CD14-positive monocyte (primary cell): ENCODE measurements around the gene LRRC4. TPM values are rescaled to one million over a fixed set of nuclear protein-coding genes. Genes with fewer than 3 reads are reported as not detected.

Experiments
- DNase-seq, 3 donors: peaks; one replicate each; pipeline ENCODE4 v3.0.0-alpha.2; 2011 to 2022
- H2AFZ ChIP-seq: 2 replicates; pipeline ENCODE4 v1.6.0; 2012; ENCODE audit warnings: mild to moderate bottlenecking, low read depth, low read length, inconsistent platforms; ENCODE audit not compliant: insufficient read depth, poor library complexity, severe bottlenecking
- H3K27ac ChIP-seq, 2 donors: 1 replicate in 1 of 2; 2 replicates in 1 of 2; pipeline ENCODE4 v1.5.1; 2012 to 2013; ENCODE audit warnings: low read length in 2 of 2, control low read depth in 1 of 2, inconsistent platforms in 1 of 2, low read depth in 1 of 2, mild to moderate bottlenecking in 1 of 2
- H3K27me3 ChIP-seq, 2 donors: one replicate each; pipeline versions ENCODE4 v1.6.0 to v1.6.1; 2011 to 2013; ENCODE audit warnings: low read length in 2 of 2; ENCODE audit not compliant: control insufficient read depth in 2 of 2, insufficient read depth in 2 of 2
- H3K36me3 ChIP-seq, 2 donors: replicated peaks in 1 of 2; 1 replicate in 1 of 2; 2 replicates in 1 of 2; pipeline versions ENCODE4 v1.5.1 to v1.6.1; 2012 to 2013; ENCODE audit warnings: low read length in 2 of 2, control low read depth in 1 of 2, inconsistent platforms in 1 of 2, mild to moderate bottlenecking in 1 of 2; ENCODE audit not compliant: insufficient read depth in 2 of 2, control insufficient read depth in 1 of 2
- H3K4me1 ChIP-seq, 2 donors: 1 replicate in 1 of 2; 2 replicates in 1 of 2; pipeline versions ENCODE4 v1.5.1 to v1.6.1; 2012 to 2013; ENCODE audit warnings: low read length in 2 of 2, control low read depth in 1 of 2, inconsistent platforms in 1 of 2, mild to moderate bottlenecking in 1 of 2, moderate library complexity in 1 of 2; ENCODE audit not compliant: insufficient read depth in 2 of 2, control insufficient read depth in 1 of 2
- H3K4me2 ChIP-seq: replicated peaks from 2 replicates; pipeline ENCODE3; 2012; ENCODE audit warnings: low read length, moderate library complexity, mild to moderate bottlenecking; ENCODE audit not compliant: poor library complexity, severe bottlenecking; ENCODE audit errors: extremely low read depth
- H3K4me3 ChIP-seq, 3 experiments: fragments of 200-600 bp in 1 of 3; sonication (generic) in 1 of 3; replicated peaks in 1 of 3; 1 replicate in 2 of 3; 2 replicates in 1 of 3; pipeline ENCODE4 v1.5.1; 2011 to 2013; ENCODE audit warnings: low read length in 3 of 3, mild to moderate bottlenecking in 3 of 3, control low read depth in 2 of 3, low read depth in 2 of 3, inconsistent platforms in 1 of 3, moderate library complexity in 1 of 3
- H3K79me2 ChIP-seq: 2 replicates; pipeline ENCODE4 v1.6.0; 2012; ENCODE audit warnings: mild to moderate bottlenecking, control low read depth, inconsistent platforms, low read length, moderate library complexity; ENCODE audit not compliant: insufficient read depth
- H3K9ac ChIP-seq: 2 replicates; pipeline ENCODE4 v1.6.0; 2017; ENCODE audit warnings: low read length, mild to moderate bottlenecking; ENCODE audit not compliant: insufficient read depth, poor library complexity, severe bottlenecking
- H3K9me3 ChIP-seq, 2 donors: replicated peaks in 1 of 2; 1 replicate in 1 of 2; 2 replicates in 1 of 2; pipeline versions ENCODE4 v1.5.1 to v1.6.1; 2012 to 2013; ENCODE audit warnings: low read length in 2 of 2, control low read depth in 1 of 2; ENCODE audit not compliant: control insufficient read depth in 1 of 2, insufficient read depth in 1 of 2
- H4K20me1 ChIP-seq: 2 replicates; pipeline ENCODE4 v1.6.0; 2012; ENCODE audit warnings: mild to moderate bottlenecking, low read length, control low read depth, moderate library complexity; ENCODE audit not compliant: insufficient read depth
- H3K27ac Mint-ChIP-seq, 7 donors: one replicate each; pipeline ENCODE4 v1.8.0; 2020; ENCODE audit warnings: mild to moderate bottlenecking in 7 of 7, mixed read lengths in 7 of 7, moderate library complexity in 6 of 7, inconsistent platforms in 2 of 7
- H3K27me3 Mint-ChIP-seq, 3 donors: one replicate each; pipeline ENCODE4 v1.8.0; 2021 to 2022; ENCODE audit warnings: low read depth in 3 of 3, mild to moderate bottlenecking in 3 of 3, mixed read lengths in 3 of 3, moderate library complexity in 3 of 3, inconsistent platforms in 1 of 3
- H3K36me3 Mint-ChIP-seq, 2 donors: one replicate each; pipeline ENCODE4 v1.8.0; 2020; ENCODE audit warnings: mixed read lengths in 2 of 2, inconsistent platforms in 1 of 2, mild to moderate bottlenecking in 1 of 2
- H3K4me1 Mint-ChIP-seq: one replicate; pipeline ENCODE4 v1.8.0; 2020; ENCODE audit warnings: mild to moderate bottlenecking, mixed read lengths
- H3K4me3 Mint-ChIP-seq, 2 donors: one replicate each; pipeline ENCODE4 v1.8.0; 2020; ENCODE audit warnings: mild to moderate bottlenecking in 2 of 2, mixed read lengths in 2 of 2, moderate library complexity in 1 of 2
- H3K9me3 Mint-ChIP-seq, 7 donors: one replicate each; pipeline ENCODE4 v1.8.0; 2020 to 2022; ENCODE audit warnings: mixed read lengths in 7 of 7, mild to moderate bottlenecking in 6 of 7, moderate library complexity in 6 of 7, inconsistent platforms in 2 of 7
- WGBS: methylation state at CpG from one replicate; pipeline ENCODE4 v1.1.5; 2013; ENCODE audit warnings: missing lambda C conversion rate; ENCODE audit not compliant: insufficient coverage; 5-methylcytosine and 5-hydroxymethylcytosine counted together
- intact Hi-C, 2 donors: fragments of 100-400 bp; cut with micrococcal nuclease; formaldehyde crosslinking; loops; one replicate each; pipeline versions ENCODE4 v1.15.0 to v1.15.1; 2023
- polyA plus RNA-seq, 3 donors: library from polyadenylated mRNA; depleted of rRNA in 1 of 3; unstranded in 2 of 3; stranded (reverse) in 1 of 3; fragments of 300-500 nt in 2 of 3; fragments of >200 nt in 1 of 3; fragmentation: Illumina TruSeq in 2 of 3; gene quantifications; 1 replicate in 2 of 3; 2 replicates in 1 of 3; pipeline ENCODE4 v1.2.3, GENCODE V29; 2012 to 2021
- TF ChIP-seq, protein P1 (sequence below): fragments of 200-600 bp; IDR thresholded peaks from one replicate; pipeline ENCODE4 v1.8.0; 2022; ENCODE audit warnings: antibody characterized with exemption, mild to moderate bottlenecking

The LRRC4 gene
- polyA plus RNA-seq, 3 donors: 0.12 to 3.3 (median 0.91) TPM

DNA sequence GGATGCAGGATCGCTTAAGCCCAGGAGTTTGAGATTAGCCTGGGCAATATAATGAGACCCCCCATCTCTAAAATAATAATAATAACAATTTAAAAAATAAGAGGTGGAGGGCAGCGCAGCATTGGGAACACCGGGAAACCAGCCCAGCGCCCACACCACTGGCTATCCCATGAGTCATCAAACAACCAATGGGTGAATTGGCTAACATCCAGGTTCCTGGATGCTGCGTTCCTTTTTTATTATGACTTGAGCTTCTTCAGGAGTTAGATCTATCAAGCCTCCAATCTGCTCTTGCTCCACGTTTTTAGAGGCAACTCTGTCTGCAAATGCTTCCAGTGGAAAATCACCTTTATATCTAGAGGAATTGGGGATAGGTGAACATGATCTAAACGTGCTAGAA is 10.0 kb upstream of the LRRC4 start:
- Histone ChIP-seq H3K9ac (no peak overlapping the region), H3K9me3 (no peaks in the 10 kb centered on the region), H3K4me2 (no peak overlapping the region), H3K36me3 (peaks cover 13 to 28% of the 10 kb centered on the region in 2 donors), H3K4me1 (peaks cover 12 to 20% of the 10 kb centered on the region in 2 donors), H3K4me3 (no peak overlapping the region), H3K79me2 (no peaks in the 10 kb centered on the region), H4K20me1 (peaks cover 50% of the 10 kb centered on the region), H2AFZ (no peak overlapping the region), H3K27me3 (no peaks in the 10 kb centered on the region), H3K27ac (no peak overlapping the region)
- DNase-seq: peak in 1 of 3 donors; percentile 33
- peaks cover 18 to 27% of the 10 kb centered on the region in 2 donors for H3K36me3 Mint-ChIP-seq
- 50% methylated on average over 1 of the region's 7 CpGs for WGBS
- H3K27ac Mint-ChIP-seq: no peak overlapping the region
- no peaks in the 10 kb centered on the region for H3K9me3 Mint-ChIP-seq
- intact Hi-C loops: no loop called here
- H3K4me3 Mint-ChIP-seq: no peak overlapping the region
- H3K27me3 Mint-ChIP-seq: no peaks in the 10 kb centered on the region
- TF ChIP-seq, protein P1, sequence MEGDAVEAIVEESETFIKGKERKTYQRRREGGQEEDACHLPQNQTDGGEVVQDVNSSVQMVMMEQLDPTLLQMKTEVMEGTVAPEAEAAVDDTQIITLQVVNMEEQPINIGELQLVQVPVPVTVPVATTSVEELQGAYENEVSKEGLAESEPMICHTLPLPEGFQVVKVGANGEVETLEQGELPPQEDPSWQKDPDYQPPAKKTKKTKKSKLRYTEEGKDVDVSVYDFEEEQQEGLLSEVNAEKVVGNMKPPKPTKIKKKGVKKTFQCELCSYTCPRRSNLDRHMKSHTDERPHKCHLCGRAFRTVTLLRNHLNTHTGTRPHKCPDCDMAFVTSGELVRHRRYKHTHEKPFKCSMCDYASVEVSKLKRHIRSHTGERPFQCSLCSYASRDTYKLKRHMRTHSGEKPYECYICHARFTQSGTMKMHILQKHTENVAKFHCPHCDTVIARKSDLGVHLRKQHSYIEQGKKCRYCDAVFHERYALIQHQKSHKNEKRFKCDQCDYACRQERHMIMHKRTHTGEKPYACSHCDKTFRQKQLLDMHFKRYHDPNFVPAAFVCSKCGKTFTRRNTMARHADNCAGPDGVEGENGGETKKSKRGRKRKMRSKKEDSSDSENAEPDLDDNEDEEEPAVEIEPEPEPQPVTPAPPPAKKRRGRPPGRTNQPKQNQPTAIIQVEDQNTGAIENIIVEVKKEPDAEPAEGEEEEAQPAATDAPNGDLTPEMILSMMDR: no peak
- peaks cover 21% of the 10 kb centered on the region for H3K4me1 Mint-ChIP-seq

DNA sequence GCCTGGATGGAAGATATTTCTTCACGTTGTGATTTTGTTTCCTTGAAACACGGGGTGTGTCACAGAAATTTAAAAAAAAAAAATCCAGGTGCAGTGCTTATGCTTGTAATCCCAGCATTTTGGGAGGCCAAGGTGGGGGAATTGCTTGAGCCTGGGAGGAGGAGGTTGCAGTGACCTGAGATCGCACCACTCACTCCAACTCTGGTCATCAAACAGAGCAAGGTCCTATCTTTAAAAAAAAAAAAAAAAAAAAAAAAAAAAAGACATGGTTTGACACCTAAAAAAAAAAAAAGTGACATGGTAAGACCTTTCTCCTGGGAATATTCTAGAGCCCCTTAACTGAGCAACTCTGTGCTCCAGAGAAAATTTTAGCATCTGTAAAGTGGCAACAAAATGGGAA is 9.0 kb upstream of the LRRC4 start:
- Histone ChIP-seq H3K4me3 (no peak overlapping the region), H3K9me3 (no peaks in the 10 kb centered on the region), H3K36me3 (peaks cover 13 to 28% of the 10 kb centered on the region in 2 donors), H4K20me1 (peaks cover 49% of the 10 kb centered on the region), H3K9ac (no peak overlapping the region), H3K27me3 (no peaks in the 10 kb centered on the region), H3K4me2 (no peak overlapping the region), H3K27ac (no peak overlapping the region), H2AFZ (no peak overlapping the region), H3K4me1 (peaks cover 6 to 11% of the 10 kb centered on the region in 2 donors), H3K79me2 (no peaks in the 10 kb centered on the region)
- H3K4me3 Mint-ChIP-seq: no peak overlapping the region
- H3K27me3 Mint-ChIP-seq: no peaks in the 10 kb centered on the region
- no peak overlapping the region for H3K27ac Mint-ChIP-seq
- intact Hi-C loops: no loop called here
- 100% methylated on average over 1 of the region's 3 CpGs for WGBS
- H3K4me1 Mint-ChIP-seq: peaks cover 14% of the 10 kb centered on the region
- TF ChIP-seq, protein P1: no peak
- no peak for DNase-seq
- H3K9me3 Mint-ChIP-seq: no peaks in the 10 kb centered on the region
- H3K36me3 Mint-ChIP-seq: peaks cover 18 to 27% of the 10 kb centered on the region in 2 donors
